ENCODE results near the gene MGST2.

Gene MGST2

GRCh38 chr4:139734201-139734874, 68.7 kb downstream of the MGST2 start:
- no peak for FAIRE-seq
- no peak for DNase-seq (ENCODE audit: extremely low spot score, insufficient read length, low read depth)

GRCh38 chr4:139734875-139735380, 69.3 kb downstream of the MGST2 start:
- no peak for FAIRE-seq
- peak; percentile 11 for DNase-seq (ENCODE audit: extremely low spot score, insufficient read length, low read depth)

GRCh38 chr4:139735381-139736273, 70.0 kb downstream of the MGST2 start:
- FAIRE-seq: no peak
- no peak for DNase-seq (ENCODE audit: extremely low spot score, insufficient read length, low read depth)

- FAIRE-seq: no peak
Observed at GRCh38 chr4:139736274-139736660, 70.6 kb downstream of the MGST2 start.

GRCh38 chr4:139736661-139737060, 71.0 kb downstream of the MGST2 start:
- FAIRE-seq (no peak), DNase-seq (ENCODE audit: extremely low spot score, insufficient read length, low read depth) (no peak)

More at GRCh38 chr4:139736274-139736660, 70.6 kb downstream of the MGST2 start:
- no peak for DNase-seq (ENCODE audit: extremely low spot score, insufficient read length, low read depth)

GRCh38 chr4:139738846-139739613, 73.4 kb downstream of the MGST2 start:
- no peak for FAIRE-seq
- DNase-seq (ENCODE audit: extremely low spot score, insufficient read length, low read depth): no peak

- FAIRE-seq (no peak), DNase-seq (ENCODE audit: extremely low spot score, insufficient read length, low read depth) (no peak)
Observed at GRCh38 chr4:139740121-139740520, 74.5 kb downstream of the MGST2 start.

- no peak for DNase-seq (ENCODE audit: extremely low spot score, insufficient read length, low read depth)
- FAIRE-seq: no peak
Observed at GRCh38 chr4:139740531-139741041, 75.0 kb downstream of the MGST2 start.

- DNase-seq (ENCODE audit: extremely low spot score, insufficient read length, low read depth) (no peak), FAIRE-seq (no peak)
Observed at GRCh38 chr4:139743027-139743426, 77.4 kb downstream of the MGST2 start.

- no peak for DNase-seq (ENCODE audit: extremely low spot score, insufficient read length, low read depth)
- no peak for FAIRE-seq
Observed at GRCh38 chr4:139744232-139744631, 78.6 kb downstream of the MGST2 start.

GRCh38 chr4:139745111-139745639, 79.6 kb downstream of the MGST2 start:
- no peak for FAIRE-seq
- no peak for DNase-seq (ENCODE audit: extremely low spot score, insufficient read length, low read depth)

GRCh38 chr4:139746431-139747171, 81.0 kb downstream of the MGST2 start:
- FAIRE-seq: no peak

GRCh38 chr4:139749338-139749737, 83.7 kb downstream of the MGST2 start:
- DNase-seq (ENCODE audit: extremely low spot score, insufficient read length, low read depth) (no peak), FAIRE-seq (no peak)

More at GRCh38 chr4:139746431-139747171, 81.0 kb downstream of the MGST2 start:
- no peak for DNase-seq (ENCODE audit: extremely low spot score, insufficient read length, low read depth)

GRCh38 chr4:139749835-139750498, 84.3 kb downstream of the MGST2 start:
- DNase-seq (ENCODE audit: extremely low spot score, insufficient read length, low read depth) (no peak), FAIRE-seq (no peak)

GRCh38 chr4:139753686-139754085, 88.1 kb downstream of the MGST2 start:
- FAIRE-seq (no peak), DNase-seq (ENCODE audit: extremely low spot score, insufficient read length, low read depth) (no peak)
